WTC11 (cell line): ENCODE data around the gene SPACA1. TPM values are rescaled to one million over a fixed set of nuclear protein-coding genes. Genes with fewer than 3 reads are reported as not detected.

Experiments
- ATAC-seq: fragments of 200-7000 bp; cut with Tn5 transposase; 2 replicates; pipeline ENCODE4 v1.10.0; 2021; ENCODE audit warnings: mild to moderate bottlenecking, moderate library complexity
- CTCF ChIA-PET: fragments of 300-600 bp; sonication (Branson Sonifier 250); formaldehyde crosslinking; loops from one replicate; lab custom pipeline; 2021; ENCODE audit warnings: antibody characterized with exemption; lab: Charles Lee
- POLR2A ChIA-PET: fragments of 350-600 bp; sonication (Branson Sonifier 250); formaldehyde crosslinking; loops from one replicate; lab custom pipeline; 2021; ENCODE audit warnings: antibody characterized with exemption; lab: Charles Lee
- DNase-seq: peaks from one replicate; pipeline ENCODE4 v3.0.0; 2021; ENCODE audit warnings: low spot score
- H3K27ac Mint-ChIP-seq: 2 replicates; pipeline ENCODE4 v1.8.0; 2021; ENCODE audit warnings: mixed read lengths
- H3K27me3 Mint-ChIP-seq: 2 replicates; pipeline ENCODE4 v1.8.0; 2021; ENCODE audit warnings: low read depth, mild to moderate bottlenecking, moderate library complexity, mixed read lengths
- H3K36me3 Mint-ChIP-seq: 2 replicates; pipeline ENCODE4 v1.8.0; 2021; ENCODE audit warnings: mixed read lengths
- H3K4me1 Mint-ChIP-seq: 2 replicates; pipeline ENCODE4 v1.8.0; 2022; ENCODE audit warnings: mixed read lengths
- H3K4me3 Mint-ChIP-seq: 2 replicates; pipeline ENCODE4 v1.8.0; 2021; ENCODE audit warnings: mild to moderate bottlenecking, moderate library complexity, mixed read lengths
- H3K9me3 Mint-ChIP-seq: 2 replicates; pipeline ENCODE4 v1.8.0; 2021; ENCODE audit warnings: mixed read lengths
- AR ChIP-seq: fragments of 250-450 bp; sonication (Bioruptor Pico); IDR thresholded peaks from 2 replicates; pipeline ENCODE4 v1.9.0; 2021; ENCODE audit warnings: mild to moderate bottlenecking
- ATF3 ChIP-seq: sonication (generic); formaldehyde crosslinking; conservative IDR thresholded peaks from 2 replicates; pipeline ENCODE4 v1.8.1; 2022; ENCODE audit warnings: mild to moderate bottlenecking, missing genetic modification reagents
- CREB1 ChIP-seq: sonication (generic); formaldehyde crosslinking; IDR thresholded peaks from 2 replicates; pipeline ENCODE4 v1.8.0; 2023; ENCODE audit warnings: mild to moderate bottlenecking, missing genetic modification reagents
- CREM ChIP-seq: sonication (generic); formaldehyde crosslinking; IDR thresholded peaks from 2 replicates; pipeline ENCODE4 v1.8.1; 2022; ENCODE audit warnings: mild to moderate bottlenecking, missing genetic modification reagents, moderate library complexity
- FOXK1 ChIP-seq: sonication (generic); formaldehyde crosslinking; IDR thresholded peaks from 2 replicates; pipeline ENCODE4 v1.8.0; 2022; ENCODE audit warnings: mild to moderate bottlenecking, moderate library complexity, missing genetic modification reagents
- GTF2I ChIP-seq: fragments of 250-450 bp; sonication (Bioruptor Pico); conservative IDR thresholded peaks from 2 replicates; pipeline ENCODE4 v1.4.0; 2021; ENCODE audit warnings: mild to moderate bottlenecking
- IRF2 ChIP-seq: sonication (generic); formaldehyde crosslinking; IDR thresholded peaks from 2 replicates; pipeline ENCODE4 v1.8.0; 2022; ENCODE audit warnings: low read depth, missing genetic modification reagents, borderline replicate concordance
- NFYB ChIP-seq: sonication (generic); formaldehyde crosslinking; conservative IDR thresholded peaks from 2 replicates; pipeline ENCODE4 v1.8.0; 2022; ENCODE audit warnings: low read depth, missing genetic modification reagents
- NR1H2 ChIP-seq: sonication (generic); formaldehyde crosslinking; IDR thresholded peaks from 2 replicates; pipeline ENCODE4 v1.9.0; 2021; ENCODE audit warnings: mild to moderate bottlenecking, moderate library complexity, missing genetic modification reagents
- PRRX2 ChIP-seq: fragments of 250-450 bp; sonication (Bioruptor Pico); IDR thresholded peaks from 2 replicates; pipeline ENCODE4 v1.8.0; 2021; ENCODE audit warnings: mild to moderate bottlenecking
- SOX15 ChIP-seq: fragments of 250-450 bp; sonication (Bioruptor Pico); IDR thresholded peaks from 2 replicates; pipeline ENCODE4 v1.9.0; 2021; ENCODE audit warnings: mild to moderate bottlenecking
- TCF7 ChIP-seq: sonication (generic); formaldehyde crosslinking; IDR thresholded peaks from 2 replicates; pipeline ENCODE4 v1.8.0; 2022; ENCODE audit warnings: mild to moderate bottlenecking, low read depth, missing genetic modification reagents, moderate library complexity
- ZNF121 ChIP-seq: sonication (generic); formaldehyde crosslinking; IDR thresholded peaks from 2 replicates; pipeline ENCODE4 v1.8.0; 2023; ENCODE audit warnings: missing genetic modification reagents
- ZNF138 ChIP-seq: sonication (generic); formaldehyde crosslinking; conservative IDR thresholded peaks from 2 replicates; pipeline ENCODE4 v1.8.1; 2022; ENCODE audit warnings: mild to moderate bottlenecking, moderate library complexity, missing genetic modification reagents
- ZNF317 ChIP-seq: sonication (generic); formaldehyde crosslinking; IDR thresholded peaks from 2 replicates; pipeline ENCODE4 v1.8.1; 2023; ENCODE audit warnings: low read depth, mild to moderate bottlenecking, moderate library complexity, missing genetic modification reagents, borderline replicate concordance
- ZNF416 ChIP-seq: fragments of 250-450 bp; sonication (Bioruptor Pico); IDR thresholded peaks from 2 replicates; pipeline ENCODE4 v1.9.0; 2021; ENCODE audit warnings: mild to moderate bottlenecking, inconsistent platforms
- ZNF425 ChIP-seq: fragments of 250-450 bp; sonication (Bioruptor Pico); conservative IDR thresholded peaks from 2 replicates; pipeline ENCODE4 v1.9.0; 2021; ENCODE audit warnings: mild to moderate bottlenecking
- ZNF532 ChIP-seq: fragments of 250-450 bp; sonication (Bioruptor Pico); IDR thresholded peaks from 2 replicates; pipeline ENCODE4 v1.9.0; 2021; ENCODE audit warnings: mild to moderate bottlenecking, borderline replicate concordance
- total RNA-seq: library from RNA; stranded (reverse); gene quantifications from 3 replicates; pipeline ENCODE4 v1.2.3, GENCODE V29; 2021
- TF ChIP-seq, protein P1 (sequence below): sonication (generic); formaldehyde crosslinking; IDR thresholded peaks from 2 replicates; pipeline ENCODE4 v1.8.1; 2023; ENCODE audit warnings: mild to moderate bottlenecking, missing genetic modification reagents, borderline replicate concordance
- TF ChIP-seq, protein P2 (sequence below): sonication (generic); formaldehyde crosslinking; IDR thresholded peaks from 2 replicates; pipeline ENCODE4 v1.8.0; 2023; ENCODE audit warnings: missing genetic modification reagents
- TF ChIP-seq, protein P3 (sequence below): sonication (generic); formaldehyde crosslinking; IDR thresholded peaks from 2 replicates; pipeline ENCODE4 v1.8.1; 2023; ENCODE audit warnings: mild to moderate bottlenecking, missing genetic modification reagents, moderate library complexity

Gene SPACA1
- total RNA-seq, 1 experiment from 2014 or later, result not detected

GRCh38 chr6:88115307-88115706 is 67.7 kb downstream of the SPACA1 start (continued):
- TF ChIP-seq, protein P1, sequence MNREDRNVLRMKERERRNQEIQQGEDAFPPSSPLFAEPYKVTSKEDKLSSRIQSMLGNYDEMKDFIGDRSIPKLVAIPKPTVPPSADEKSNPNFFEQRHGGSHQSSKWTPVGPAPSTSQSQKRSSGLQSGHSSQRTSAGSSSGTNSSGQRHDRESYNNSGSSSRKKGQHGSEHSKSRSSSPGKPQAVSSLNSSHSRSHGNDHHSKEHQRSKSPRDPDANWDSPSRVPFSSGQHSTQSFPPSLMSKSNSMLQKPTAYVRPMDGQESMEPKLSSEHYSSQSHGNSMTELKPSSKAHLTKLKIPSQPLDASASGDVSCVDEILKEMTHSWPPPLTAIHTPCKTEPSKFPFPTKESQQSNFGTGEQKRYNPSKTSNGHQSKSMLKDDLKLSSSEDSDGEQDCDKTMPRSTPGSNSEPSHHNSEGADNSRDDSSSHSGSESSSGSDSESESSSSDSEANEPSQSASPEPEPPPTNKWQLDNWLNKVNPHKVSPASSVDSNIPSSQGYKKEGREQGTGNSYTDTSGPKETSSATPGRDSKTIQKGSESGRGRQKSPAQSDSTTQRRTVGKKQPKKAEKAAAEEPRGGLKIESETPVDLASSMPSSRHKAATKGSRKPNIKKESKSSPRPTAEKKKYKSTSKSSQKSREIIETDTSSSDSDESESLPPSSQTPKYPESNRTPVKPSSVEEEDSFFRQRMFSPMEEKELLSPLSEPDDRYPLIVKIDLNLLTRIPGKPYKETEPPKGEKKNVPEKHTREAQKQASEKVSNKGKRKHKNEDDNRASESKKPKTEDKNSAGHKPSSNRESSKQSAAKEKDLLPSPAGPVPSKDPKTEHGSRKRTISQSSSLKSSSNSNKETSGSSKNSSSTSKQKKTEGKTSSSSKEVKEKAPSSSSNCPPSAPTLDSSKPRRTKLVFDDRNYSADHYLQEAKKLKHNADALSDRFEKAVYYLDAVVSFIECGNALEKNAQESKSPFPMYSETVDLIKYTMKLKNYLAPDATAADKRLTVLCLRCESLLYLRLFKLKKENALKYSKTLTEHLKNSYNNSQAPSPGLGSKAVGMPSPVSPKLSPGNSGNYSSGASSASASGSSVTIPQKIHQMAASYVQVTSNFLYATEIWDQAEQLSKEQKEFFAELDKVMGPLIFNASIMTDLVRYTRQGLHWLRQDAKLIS (CRISPR knock-in tag), result no peak
- TF ChIP-seq PRRX2 (CRISPR knock-in tag) (no peak), ATF3 (CRISPR knock-in tag) (no peak), SOX15 (no peak), AR (CRISPR knock-in tag) (no peak), ZNF425 (no peak), NFYB (CRISPR knock-in tag) (no peak), ZNF138 (CRISPR knock-in tag) (no peak), CREB1 (CRISPR knock-in tag) (no peak)
- TF ChIP-seq, protein P2, sequence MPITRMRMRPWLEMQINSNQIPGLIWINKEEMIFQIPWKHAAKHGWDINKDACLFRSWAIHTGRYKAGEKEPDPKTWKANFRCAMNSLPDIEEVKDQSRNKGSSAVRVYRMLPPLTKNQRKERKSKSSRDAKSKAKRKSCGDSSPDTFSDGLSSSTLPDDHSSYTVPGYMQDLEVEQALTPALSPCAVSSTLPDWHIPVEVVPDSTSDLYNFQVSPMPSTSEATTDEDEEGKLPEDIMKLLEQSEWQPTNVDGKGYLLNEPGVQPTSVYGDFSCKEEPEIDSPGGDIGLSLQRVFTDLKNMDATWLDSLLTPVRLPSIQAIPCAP (CRISPR knock-in tag), result no peak

- no peak for DNase-seq
- Mint-ChIP-seq H3K4me3 (no peak overlapping the region), H3K27ac (no peak overlapping the region), H3K36me3 (no peaks in the 10 kb centered on the region), H3K4me1 (peaks cover 24% of the 10 kb centered on the region), H3K9me3 (peaks cover 4% of the 10 kb centered on the region; the same call in 1 of the 2 replicates), H3K27me3 (no peaks in the 10 kb centered on the region)
- CTCF ChIA-PET, result no interaction called here
- POLR2A ChIA-PET, result no interaction called here
- no peak for ATAC-seq
- no peak for TF ChIP-seq ZNF317 (CRISPR knock-in tag)
- no peak for TF ChIP-seq ZNF121 (CRISPR knock-in tag)
- TF ChIP-seq ZNF532 (CRISPR knock-in tag), result no peak
- no peak for TF ChIP-seq FOXK1 (CRISPR knock-in tag)
- TF ChIP-seq IRF2 (CRISPR knock-in tag), result no peak
- TF ChIP-seq, protein P3, sequence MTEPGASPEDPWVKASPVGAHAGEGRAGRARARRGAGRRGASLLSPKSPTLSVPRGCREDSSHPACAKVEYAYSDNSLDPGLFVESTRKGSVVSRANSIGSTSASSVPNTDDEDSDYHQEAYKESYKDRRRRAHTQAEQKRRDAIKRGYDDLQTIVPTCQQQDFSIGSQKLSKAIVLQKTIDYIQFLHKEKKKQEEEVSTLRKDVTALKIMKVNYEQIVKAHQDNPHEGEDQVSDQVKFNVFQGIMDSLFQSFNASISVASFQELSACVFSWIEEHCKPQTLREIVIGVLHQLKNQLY (CRISPR knock-in tag), result no peak
- no peak for TF ChIP-seq NFYB (CRISPR knock-in tag)
- no peak for TF ChIP-seq ATF3 (CRISPR knock-in tag)
- no peak for TF ChIP-seq GTF2I (CRISPR knock-in tag)
- no peak for TF ChIP-seq TCF7 (CRISPR knock-in tag)
- no peak for TF ChIP-seq ZNF416 (CRISPR knock-in tag)
- no peak for TF ChIP-seq CREM
- no peak for TF ChIP-seq NR1H2
Observed at GRCh38 chr6:88116276-88116675, 68.6 kb downstream of the SPACA1 start.
